Hepatic stellate cell (primary cell): ENCODE data around the gene ETS2.

Experiments
- DNase-seq: peaks from one replicate; pipeline ENCODE4 v3.0.0; 2011; ENCODE audit warnings: low spot score

ETS2 gene

DNA sequence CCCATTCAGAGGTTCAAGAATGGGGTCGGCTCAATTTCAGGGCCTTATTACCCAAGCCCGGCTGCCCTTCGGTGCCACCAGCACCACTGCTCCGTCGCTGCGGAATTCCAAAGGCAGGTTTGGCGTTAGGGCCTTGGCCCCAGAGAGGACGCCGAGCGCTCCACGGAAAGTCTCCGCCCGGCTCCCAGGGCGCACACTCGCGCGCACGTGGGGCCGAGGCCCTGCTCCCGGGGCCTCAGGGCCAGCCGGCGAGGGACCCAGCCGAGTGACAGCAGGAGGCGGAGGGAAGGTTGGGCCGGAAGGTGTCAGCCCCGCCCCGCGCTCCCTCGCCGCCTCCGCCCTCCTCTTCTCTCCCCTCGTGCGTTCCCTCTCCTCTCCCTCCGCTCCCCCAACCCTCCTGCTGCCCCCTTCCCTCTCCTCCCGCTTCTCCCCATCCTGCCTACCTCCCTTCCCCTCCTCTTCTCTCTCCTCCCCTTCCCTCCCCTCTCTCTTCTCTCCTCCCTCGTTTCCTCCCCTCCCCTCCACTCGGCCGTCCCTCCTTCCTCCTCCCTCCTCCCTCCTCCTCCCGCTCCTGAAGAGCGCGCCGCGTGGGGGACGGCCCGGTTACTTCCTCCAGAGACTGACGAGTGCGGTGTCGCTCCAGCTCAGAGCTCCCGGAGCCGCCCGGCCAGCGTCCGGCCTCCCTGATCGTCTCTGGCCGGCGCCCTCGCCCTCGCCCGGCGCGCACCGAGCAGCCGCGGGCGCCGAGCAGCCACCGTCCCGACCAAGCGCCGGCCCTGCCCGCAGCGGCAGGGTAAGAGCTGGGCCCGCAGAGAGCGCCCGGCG, at the start of gene ETS2:
Gene ETS2, plus strand, starts transcription at position 602 of the 825 bp plus-strand sequence. CDS start 4,106 bp downstream, outside the sequence.
- peak; percentile 86 for DNase-seq

- peak; percentile 45 for DNase-seq
Observed at GRCh38 chr21:38756746-38757145, 49.0 kb upstream of the ETS2 start.

GRCh38 chr21:38758501-38759214, 47.1 kb upstream of the ETS2 start:
- DNase-seq = no peak

DNA sequence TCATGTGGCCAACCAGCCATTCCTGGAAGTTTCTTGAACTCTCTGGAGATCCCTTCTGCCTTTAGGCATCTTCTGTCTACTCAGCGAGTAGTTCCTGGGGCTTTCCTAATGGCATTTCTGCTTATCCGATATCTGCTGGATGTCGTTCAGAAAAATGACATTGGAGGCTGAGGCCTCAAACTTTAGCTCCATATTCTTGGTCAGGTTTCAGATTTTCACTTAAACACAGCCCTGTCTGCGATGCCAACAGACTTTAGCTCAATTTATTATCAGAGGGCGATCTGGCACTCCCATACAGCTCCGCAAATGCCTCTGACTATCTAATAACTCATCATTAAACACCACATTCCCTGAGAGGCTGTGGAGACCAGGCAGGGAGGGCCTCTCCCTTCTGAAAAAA, 46.3 kb upstream of the ETS2 start:
- DNase-seq = no peak

DNA sequence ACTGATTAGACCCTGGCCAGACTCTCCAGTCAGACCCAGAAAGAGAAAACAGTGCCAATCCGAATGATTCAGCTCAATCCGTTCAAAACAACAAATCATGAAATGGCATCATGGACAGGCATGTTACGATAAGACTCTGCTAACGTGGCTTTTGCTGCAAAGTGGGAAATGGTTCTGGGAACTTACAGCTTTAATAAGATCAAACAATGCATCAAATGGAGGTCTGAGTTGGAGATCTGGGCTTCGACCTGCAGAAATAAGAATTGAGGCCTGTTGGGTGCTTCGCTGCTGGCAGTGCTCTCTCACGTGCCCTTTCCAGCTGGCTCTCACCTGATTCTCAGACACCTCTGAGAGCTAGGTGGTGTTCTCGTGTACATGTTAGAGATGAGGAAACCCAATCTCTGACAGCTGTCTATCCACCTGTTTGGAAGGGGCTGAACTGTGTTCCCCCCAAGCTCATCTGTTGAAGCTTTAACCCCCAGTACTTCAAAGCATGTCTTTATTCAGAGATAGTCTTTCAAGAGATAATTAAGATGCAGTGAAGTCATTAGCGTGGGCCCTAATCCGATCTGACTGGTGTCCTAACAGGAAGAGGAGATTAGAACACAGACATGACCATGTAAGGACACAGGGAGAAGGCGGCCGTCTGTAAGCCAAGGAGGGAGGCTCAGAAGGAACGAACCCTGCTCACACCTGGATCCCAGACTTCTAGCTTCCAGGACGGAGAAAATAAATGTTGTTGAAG, 45.5 kb upstream of the ETS2 start:
- DNase-seq = no peak

GRCh38 chr21:38760762-38761155, 45.0 kb upstream of the ETS2 start:
- no peak for DNase-seq

DNA sequence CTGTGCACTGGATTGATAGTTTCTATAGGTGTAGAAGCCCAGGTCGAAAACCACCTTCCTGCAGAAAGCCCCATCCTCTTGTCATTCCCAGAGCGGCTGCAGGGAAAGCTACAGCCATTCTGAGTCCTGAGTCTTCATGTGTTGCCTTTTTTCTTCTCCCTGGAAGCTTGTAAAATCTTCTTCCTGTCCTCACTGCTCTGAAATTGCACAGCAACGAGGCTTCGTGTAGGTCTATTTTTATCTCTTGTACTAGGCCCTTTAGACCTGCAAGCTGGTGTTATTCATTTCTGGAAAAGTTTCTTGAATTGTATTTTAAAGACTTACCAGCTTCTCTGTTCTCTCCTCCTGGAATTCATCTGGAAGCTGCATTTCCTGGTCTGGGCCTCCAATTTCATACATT, 44.2 kb upstream of the ETS2 start:
- peak; percentile 16 for DNase-seq

GRCh38 chr21:38765056-38765455, 40.7 kb upstream of the ETS2 start:
- no peak for DNase-seq

DNA sequence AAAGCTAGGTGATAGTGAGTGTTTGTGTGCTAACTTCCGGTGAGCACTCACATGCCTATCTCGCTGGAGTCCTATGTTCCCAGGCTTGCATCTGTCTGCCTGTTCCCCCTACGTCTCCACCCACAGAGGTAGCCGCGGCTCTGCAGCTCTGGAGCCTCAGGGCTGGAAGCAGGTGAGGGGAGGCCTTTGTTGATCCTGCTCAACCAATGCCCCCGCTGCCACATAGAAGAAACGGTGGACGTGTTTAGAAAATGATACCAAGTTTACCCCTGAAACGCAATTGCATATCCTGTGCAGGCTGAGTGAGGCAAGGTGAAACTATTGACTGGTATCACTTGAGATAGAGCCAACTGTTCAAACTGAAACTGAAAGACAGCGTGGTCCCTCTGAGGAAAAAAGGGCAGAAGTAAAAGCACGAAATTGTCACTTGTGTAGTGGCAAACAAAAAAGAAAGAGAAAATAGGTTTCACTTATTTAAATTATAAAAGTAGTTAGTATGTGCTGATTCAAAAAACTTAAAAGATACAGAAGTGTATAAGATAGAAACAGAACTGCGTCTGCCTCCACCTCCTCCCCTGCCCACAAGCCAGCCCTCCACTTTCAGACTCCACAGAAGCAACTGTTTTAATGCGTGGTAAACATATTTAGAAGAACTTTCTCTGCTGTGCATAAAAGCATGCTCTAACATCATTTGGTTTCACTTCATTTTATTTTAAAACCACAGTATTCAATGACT, 38.6 kb upstream of the ETS2 start:
- no peak for DNase-seq

- peak; percentile 91 for DNase-seq
Observed at GRCh38 chr21:38768471-38769063, 37.2 kb upstream of the ETS2 start.

- DNase-seq = peak; percentile 70
Observed at GRCh38 chr21:38769191-38769780, 36.4 kb upstream of the ETS2 start.

DNA sequence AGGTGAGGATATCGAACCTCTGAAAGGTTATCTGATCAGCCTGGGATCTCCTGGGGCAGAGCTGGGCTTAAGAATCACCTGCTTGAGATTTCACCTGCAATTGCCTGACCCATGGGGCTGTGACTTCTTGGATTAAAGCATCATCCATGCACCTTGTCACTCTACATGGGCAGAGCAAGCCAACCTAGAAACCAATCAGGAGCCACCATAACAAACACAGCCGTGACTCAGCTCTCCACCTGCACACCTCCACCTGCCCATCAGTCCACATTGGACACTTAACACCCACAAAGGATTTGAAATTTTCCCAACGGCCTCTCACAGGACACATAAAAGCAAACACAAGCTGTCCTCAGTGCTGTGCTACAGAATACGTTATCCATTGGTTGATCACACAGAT, 35.1 kb upstream of the ETS2 start:
- no peak for DNase-seq

DNA sequence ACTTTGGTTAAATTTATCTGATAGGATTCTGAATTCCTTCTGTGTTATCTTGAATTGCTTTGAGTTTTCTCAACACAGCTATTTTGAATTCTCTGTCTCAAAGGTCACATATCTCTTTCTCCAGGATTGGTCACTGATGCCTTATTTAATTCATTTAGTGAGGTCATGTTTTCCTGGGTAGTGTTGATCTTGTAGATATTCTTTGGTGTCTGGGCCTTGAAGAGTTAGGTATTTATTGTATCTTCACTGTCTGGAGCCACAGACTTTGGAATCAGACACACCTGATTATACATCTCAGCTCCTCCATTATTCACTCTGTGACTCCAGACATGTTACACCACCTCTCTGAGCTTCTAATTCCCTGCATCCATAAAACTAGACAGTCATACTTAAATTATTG, 34.2 kb upstream of the ETS2 start:
- DNase-seq = no peak

DNA sequence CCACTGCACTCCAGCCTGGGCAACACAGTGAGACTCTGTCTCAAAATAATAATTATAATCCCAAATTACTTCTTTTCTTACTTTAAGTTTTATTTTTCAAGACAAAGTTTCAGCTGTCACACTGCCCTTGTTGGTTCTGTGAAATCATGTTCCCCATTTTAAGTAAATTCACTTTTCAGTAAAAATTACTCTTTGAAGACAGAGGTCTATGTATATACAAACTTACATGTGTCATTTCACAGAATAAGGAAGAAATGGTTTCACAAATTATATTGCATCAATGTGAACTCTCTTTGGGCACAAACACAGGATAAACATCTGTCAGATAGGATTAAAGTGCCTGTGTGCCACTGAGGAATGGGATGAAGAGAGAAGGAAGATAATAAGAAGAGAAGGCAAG, 33.1 kb upstream of the ETS2 start:
- DNase-seq = no peak

DNA sequence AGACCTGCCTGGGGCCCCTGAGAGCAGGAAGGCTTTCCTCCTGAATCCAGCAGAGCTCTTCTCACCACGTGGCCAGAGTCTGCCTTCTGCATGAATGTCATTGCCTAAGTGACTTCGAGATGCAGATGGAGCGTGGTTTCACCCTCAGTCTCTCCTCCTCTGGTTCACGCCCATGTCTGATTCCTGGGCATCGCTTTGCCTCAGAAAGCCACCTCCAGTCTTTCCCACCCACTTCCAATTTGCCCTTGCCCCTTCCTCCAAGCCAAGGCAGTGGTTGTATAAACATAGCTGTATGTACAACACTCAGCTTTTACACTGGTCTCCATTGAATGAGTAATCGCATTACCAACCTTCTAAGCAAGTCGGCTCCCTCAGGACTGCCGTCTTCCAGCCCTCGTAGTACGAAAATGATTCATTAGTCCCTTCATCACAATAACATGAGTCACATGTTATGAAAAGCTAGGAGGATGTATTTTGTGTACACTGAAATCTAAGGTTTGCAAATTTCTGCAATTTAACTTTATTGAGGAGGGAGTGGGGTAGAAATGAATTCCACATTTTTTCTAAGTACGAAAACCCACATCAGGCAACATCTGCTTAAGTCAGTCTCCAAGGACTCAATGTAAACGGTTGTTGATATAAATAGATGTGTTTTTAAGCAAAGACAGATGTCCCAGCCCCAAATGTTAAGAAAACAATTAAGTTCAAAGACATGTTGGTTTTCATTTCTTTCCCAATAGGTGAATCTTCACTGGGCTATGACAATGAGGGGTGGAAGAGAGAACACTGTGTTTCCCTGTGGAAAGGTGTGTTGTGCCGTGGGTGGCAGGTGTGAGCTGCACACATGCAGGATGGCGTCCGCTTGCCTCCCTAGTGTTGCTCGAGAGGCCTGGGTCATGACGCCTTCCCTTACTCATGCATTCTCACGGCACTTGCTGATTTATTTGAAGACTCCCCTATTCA, 32.3 kb upstream of the ETS2 start:
- peak; percentile 81 for DNase-seq

- DNase-seq = no peak
Observed at GRCh38 chr21:38774152-38774551, 31.6 kb upstream of the ETS2 start.

DNA sequence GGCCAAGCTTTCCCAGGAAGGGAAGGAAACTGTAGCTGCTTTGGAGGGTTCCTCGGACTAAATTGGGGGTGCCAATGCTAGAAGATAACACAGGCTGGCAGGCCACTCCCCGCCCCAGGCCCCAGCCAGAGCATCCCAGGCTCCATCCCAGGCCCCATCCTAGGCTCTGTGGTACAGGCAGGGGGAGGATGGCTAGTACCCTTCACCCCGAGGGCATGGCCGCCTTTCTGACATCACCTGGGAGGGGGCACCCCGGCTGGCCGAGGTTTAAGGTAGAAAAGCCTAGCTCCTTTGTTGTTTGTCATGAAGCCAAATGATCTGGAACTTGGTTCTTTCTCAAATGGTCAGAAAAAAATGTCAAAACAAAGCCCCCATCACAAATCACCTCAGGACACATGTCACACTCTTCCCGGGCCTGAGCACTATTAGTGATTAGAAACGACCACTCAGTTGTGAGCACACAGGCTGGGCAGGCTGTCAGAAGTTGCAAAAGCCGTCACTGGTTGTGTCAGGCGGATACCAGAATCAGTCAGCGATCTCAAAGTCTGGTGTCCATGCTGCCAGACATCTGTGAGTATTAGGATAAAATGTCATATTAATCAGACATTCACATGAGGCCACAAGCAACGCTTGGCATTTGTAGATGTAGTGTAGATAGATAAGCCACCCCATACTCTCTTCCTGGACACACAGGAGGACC, 31.0 kb upstream of the ETS2 start:
- no peak for DNase-seq

DNA sequence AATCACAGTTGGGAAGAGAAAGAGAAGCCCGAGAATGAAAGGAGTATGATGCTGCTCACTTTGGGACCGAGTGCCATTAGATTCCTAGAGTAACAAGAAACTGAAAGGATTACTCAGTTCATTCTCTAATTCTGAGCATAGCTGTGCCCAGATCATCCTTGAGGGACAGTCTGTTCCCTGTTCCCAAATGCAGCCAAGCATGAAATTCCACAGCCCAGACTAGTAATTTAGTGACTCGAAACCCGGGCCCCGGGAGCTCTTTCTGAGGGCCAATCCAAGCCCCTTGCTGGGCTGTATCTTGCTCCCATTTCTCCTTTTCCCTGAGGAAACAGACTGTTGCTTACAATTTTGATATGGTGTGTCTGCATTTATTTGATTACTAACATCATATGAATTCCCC, 30.0 kb upstream of the ETS2 start:
- DNase-seq = no peak

DNA sequence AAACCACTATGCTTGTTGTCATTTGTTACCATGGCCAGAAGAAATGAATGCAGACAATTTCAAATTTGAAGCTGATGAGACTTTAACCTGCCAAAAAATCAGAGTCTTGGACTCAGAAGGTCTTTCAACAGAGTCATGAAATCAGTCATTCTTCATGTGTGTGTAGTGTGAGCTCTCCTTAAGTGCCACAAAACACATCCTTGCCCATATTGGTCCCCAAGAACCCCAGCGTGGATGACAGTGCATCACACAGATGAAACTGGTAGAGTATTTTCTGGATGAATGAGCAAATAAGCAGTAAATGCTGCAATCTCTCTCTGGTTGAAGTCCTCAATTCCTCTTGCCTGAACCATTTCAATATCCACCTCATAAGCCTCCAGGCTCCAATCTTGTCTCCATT, 28.7 kb upstream of the ETS2 start:
- DNase-seq = no peak

DNA sequence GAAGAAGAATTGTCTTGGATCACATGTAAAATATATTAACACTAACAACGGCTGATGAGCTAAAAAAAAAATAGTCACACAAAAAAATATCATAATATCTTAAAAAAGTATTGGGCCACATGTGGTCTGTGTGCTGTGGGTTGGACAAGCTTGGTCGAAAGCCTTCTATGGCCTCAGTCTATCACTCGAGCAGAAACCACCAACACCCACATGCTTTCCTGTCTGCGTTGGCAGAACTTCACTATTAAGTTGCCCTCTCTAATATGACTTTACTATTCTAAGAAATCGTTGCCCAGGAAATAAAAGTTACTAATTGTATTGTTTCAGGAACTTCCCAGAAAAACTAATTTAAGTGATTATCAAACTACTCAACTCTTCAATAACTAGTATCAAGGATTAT, 28.2 kb upstream of the ETS2 start:
- DNase-seq = no peak
